SIG-M5 treated with dmso at 0.1 percent for 504 hours (cell line): Measurements from ENCODE around the gene REEP6.
"Not testable (repeated sequence)": the region's sequence is repeated elsewhere in the genome, so short reads cannot be mapped to it uniquely, and the experiment has no call there.

Experiments used
- DNase-seq: peaks from one replicate; lab custom pipeline; 2025; ENCODE audit not compliant: unreplicated experiment; lab: John Stamatoyannopoulos, UW

Gene REEP6

DNA sequence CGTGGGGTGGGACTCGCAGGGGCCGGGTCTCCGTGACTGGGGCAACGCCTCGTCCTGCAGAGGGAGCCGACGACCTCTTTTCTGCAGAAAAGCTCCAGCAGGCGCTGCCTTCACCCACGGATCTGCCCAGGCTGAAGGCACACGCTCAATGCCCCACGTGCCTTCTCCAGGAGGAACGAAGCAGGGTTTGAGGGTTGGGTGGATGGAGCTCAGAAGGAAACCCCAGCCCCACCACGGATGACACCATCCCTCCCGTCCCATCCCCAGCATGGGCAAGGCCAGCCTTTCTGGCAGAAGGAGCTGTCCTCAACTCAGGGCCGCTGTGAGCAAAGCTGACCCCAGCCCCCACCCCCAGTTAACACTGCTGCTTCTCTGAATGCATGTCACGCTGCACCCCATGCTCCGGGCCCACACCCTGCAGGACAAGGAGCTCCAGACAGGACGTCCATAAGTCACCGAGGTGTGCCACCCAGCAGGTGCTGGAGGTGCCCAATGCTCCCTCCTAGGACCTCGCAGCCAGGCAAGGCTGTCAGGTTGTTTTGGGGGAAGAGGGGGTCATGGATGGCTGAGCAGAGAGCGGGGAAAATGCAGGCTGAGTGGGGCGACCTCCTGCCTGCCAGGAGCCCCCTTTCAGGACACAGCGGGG lies 19.3 kb upstream of the REEP6 start:
- no peak for DNase-seq

DNA sequence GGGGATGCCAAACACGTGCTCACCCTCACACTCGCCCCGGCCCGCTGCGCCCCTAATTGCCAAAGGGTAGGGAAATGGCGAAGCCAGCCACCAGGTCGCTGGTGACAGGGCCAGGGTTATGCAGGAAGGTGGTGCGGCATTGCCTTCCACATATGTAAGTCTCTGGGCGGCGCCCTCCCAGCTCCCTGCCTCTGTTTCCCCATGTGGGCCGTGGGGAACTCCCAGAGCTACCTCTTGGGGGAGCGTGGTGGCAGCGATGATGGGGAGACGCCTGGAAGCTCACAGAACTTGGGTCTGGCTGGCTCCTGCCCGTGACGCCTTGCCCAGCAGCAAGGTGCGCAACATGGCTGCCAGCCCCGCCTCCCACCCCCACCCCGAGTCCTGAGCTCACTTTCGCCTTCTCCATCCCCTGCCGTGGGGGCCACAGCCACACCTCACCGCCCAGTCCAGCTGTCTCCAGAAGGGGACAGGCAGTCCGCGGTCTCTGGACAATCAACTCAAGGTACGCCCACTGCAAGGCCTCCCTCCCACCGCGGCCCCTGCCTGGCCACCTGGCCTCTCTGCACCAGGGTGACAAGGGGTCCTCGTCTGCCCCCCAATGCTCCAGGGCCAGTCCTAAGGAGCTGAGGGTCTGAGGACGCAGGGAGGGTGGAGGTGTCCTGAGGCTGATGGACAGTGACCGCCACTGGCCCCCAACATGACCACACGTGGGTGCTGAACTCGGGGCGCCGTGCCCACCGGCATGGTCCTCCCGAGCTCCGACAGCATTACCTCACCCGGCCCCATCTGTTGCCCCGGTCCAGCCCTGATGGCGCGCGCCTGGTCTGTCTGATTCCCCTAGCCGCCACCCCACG lies 18.5 kb upstream of the REEP6 start:
- no peak for DNase-seq

DNA sequence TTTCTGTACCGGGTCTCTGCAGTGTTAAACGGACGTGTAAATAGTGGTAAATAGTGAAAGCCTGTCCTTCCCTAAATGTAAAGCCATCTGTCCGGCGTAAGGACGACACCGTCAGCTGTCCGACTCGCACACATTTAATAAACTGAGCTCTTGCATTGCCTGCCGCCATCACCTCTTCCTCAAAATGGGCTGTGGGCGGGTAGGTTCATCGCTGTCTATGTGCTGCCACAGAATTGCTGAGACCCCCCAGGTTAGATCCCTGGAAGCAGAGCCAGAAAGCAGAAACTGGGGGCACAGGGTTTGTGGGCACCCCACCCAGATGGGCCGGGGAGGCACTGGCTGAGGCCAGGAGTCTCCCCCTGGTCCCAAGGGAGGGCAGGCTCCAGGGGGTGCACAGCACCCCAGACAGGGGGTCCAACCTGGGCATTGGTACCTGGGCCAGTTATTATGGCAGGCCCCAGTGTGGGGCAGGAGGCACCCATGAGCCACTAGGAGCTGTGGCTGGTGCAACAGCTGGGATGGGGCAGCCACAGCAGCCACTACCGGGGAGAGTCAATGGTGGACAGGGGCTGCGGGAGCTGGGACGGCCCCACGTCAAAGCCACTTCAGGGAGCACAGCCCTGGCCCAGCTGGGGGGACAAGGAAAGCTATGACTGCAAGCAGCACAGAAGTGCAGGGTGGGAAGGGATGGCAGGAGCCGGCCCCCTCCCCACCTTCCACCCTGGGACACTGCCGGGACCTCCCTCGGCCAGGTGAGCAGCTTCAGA lies 17.7 kb upstream of the REEP6 start:
- no peak for DNase-seq

DNA sequence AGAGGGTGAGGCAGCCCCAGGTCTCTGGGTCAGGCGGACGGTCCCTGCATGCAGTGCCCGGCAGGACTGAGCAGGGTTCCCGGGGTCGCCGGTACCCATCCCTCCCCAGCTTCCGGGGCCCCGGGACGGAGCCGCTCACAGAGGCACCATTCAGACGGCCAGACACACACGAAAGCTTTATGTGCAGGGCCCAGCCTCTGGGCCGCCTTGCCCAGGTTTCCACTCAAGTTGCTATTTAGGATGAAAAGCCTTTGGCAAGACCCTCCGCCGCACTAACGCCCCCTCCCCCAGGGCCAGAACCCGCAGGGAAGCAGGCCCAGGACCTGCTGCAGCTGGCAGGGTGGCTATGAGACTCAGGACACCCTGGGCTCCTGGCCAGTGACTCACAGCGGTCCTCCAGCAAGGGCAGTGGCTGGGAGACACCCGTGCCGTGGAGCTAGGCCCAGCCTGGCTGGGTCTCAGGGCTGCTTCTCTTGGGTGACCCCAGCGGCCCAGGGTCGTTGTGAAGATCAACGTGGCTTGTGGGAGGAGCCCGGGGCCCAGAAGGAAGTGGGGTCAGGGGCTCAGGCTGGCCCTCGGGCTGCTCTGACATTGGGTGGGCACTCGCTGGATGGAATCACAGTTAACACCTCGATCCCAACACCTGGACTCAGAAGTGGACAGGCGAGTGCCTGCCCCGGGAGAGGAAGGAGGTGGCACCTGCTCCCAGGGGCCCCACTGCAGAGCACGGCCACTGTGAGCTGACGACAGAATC lies 16.8 kb upstream of the REEP6 start:
- no peak for DNase-seq

DNA sequence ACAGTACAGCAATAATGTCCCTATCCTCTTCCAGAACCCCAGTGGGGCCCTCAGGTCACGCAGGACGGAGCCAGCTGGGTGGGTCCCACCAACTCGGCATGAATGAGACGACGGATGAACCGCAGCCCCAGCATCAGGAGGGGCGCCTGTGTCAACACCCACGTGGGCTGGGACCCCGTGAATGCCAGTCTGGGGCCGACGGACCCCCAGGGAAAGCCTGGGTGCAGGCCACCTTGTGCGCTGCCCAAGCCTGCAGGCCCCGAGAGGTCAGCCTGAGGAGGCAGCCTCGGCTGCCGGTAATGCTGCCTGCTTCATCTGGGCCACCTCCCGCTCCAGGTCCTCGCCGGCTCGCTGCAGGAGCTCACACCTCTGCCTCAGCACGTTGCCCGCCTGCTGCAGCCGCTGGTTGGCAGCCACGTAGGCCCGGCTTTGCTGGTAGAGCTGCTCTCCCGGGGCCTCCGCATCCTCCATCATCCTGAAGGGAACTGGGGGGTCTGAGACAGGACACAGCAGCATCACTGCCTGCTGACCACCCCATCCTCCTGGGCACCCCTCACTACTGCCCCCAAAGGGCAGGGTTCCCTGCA lies 16.1 kb upstream of the REEP6 start:
- no peak for DNase-seq

DNA sequence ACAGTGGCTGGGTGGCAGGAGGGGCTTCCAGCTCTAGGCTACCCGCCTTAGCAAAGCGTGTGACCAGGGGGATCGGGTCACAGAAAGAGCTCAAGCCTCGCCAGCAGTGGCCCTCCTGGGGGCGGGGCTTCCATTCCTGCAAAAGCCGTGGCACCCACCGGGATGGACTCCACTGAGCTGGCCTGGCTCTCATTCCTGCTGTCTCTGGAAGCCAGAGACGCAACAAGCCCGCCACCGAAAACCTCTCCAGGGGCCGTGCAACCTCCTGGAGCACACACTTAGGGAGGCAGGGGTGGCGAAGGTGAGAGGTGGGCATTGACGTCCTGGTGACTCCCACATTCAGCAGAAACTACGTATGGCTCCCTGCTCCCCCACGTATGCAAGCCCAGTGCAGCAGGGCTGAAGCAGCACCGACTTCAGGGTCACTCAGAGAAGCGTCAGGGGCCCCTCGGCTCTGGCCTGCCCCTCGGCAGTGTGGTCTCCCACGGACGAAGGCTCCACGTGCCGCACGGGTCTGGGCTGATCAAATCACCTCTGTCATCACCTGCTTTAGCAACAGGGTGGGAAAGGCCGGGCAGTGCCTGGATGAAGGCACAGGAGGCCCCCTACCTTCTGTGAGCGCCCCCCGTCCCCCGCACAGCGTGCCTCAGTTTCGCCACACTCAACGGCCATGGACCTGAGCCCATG lies 15.1 kb upstream of the REEP6 start:
- DNase-seq: no peak

DNA sequence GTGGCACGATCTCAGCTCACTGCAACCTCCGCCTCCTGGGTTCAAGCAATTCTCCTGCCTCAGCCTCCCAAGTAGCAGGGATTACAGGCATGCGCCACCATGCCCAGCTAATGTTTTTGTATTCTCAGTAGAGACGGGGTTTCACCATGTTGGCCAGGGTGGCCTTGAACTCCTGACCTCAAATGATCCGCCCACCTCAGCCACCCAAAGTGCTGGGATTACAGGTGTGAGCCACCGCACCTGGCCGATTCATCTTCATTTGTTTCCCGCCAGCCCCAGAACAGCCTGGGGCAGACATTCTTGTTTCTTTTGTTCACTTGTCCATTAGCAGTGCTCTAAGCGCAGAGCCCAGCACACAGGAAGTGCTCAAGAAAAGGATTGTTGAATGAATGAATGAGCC lies 13.9 kb upstream of the REEP6 start:
- not testable (repeated sequence) for DNase-seq

DNA sequence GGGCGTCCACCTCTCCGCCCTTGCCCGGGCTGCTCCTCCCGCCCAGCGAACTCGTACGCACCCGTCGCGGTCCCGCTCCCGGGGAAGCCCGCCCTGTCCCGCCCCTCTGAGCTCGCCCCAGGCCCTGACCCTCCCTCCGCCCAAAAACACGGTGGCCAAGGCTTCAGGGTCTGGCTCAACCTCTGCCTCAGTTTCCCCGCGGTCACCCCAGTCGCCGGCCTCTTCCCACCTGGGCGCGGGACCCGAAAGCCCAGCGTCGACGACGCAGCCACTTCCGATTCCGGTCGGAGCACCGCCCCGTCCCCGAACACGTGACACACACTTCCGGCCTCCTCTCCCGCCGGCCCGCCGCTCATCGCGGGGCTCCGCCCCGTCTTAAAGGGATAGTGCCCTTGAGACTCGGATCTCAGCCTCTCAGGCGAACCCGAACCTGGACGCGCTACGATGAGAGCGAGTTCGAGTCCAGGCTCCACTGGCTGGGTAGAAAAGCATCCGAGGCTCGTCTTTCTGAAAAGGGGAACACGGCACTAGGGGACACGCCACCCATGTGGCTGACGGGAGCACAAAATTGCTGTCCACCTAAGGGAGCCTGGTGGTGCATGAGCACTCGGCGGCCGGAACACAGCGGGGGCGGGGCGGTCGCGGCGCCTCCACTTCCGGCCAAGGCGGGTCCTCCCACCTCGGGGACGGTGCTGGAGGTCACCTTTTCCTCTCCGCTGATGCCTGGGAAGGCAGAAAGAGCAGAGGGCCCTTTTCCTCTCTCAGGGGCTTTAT lies 11.9 kb upstream of the REEP6 start, which contains the start of gene C19orf25:
C19orf25 (minus strand) TSS at position 282 of the 774 bp plus-strand sequence. CDS start 312 bp downstream, outside the sequence.
- DNase-seq: peak; percentile 89

DNA sequence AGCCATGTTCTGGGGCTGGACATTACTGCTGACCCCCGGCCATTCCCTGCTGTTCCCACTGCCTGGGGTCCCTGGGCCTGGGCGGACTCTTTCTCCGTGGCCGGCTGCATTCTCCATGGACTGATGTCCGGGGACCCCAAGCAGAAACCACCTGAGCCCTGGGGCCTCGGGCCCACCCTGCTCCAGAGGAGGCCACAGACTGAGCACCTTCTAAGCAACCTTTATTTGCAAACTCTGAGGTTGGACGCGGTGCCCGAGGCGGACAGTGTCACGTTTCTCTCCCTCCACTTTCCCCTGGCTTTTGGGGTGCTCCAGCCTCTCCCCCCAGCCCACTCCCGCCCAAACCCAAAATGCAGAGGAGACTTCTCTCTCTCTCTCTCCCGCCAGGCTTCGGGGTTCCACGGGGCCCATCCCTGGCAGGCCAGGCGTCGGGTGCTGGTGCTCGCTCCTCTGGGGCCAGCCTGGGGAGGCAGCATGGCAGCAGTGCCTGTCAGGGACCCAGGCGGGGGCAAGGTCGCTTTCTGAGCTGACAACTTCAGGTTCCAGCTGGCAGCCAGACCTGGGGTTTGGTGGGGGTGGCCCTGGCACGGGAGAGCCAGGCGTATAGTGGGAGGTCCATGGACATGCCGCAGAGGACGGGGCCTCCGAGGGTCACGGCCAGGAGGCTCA lies 9.6 kb upstream of the REEP6 start:
- no peak for DNase-seq

DNA sequence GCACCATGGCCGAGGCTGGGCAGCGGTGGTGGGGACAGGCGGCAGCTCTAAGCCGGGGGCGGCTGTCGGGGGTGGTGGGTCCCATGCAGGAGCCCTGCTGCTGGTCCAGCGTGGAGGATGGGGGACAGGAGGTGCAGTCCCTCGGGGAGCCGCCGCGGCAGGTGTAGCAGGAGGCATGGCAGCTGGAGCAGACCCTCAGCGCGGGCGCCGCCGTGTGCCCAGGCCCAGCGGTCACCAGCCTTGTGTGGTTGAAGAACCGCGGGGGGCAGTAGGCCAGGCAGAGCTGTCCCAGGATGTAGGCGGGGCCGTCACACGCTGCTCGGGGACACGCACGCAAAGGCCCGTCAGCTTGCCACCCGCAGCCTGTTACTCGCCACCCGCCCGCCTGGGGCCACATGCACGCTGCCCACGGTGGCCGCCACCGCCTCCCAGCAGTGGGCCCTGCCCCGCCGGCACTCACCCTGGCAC lies 9.1 kb upstream of the REEP6 start:
- no peak for DNase-seq

DNA sequence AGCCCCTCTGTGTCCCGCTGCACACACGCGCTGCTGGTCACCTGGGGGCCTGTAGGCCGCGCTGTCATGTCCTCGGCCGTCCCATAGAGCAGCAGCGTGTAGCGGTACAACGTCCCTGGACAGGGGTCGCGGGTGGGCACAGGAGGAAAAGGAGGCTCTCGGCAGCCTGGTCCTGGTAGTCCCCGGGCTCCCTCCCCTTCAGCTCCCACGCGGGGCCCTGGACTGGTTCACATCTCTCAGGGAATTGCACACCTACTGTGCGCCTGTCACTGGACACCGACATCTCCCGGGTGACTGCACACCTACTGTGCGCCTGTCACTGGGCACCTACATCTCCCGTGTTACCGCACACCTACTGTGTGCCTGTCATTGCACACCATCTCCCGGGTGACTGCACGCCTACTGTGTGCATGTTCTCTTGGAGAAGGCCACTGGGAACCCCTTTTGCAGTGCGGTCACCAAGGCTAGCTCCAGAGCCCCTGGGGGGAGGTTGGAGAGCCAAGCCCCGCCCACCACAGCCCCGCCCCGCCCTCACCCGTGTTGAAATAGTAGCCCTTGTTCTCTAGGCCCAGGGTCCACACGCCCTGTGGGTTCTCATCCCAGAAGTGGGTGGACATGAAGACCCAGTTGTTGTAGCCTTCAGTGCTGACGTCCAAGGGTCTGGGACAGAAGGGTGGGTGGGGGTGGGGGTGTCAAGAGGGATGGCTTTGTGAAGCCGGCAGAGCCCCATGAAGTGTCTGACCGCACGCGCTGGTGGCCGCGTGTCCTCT lies 8.4 kb upstream of the REEP6 start:
- DNase-seq: no peak

DNA sequence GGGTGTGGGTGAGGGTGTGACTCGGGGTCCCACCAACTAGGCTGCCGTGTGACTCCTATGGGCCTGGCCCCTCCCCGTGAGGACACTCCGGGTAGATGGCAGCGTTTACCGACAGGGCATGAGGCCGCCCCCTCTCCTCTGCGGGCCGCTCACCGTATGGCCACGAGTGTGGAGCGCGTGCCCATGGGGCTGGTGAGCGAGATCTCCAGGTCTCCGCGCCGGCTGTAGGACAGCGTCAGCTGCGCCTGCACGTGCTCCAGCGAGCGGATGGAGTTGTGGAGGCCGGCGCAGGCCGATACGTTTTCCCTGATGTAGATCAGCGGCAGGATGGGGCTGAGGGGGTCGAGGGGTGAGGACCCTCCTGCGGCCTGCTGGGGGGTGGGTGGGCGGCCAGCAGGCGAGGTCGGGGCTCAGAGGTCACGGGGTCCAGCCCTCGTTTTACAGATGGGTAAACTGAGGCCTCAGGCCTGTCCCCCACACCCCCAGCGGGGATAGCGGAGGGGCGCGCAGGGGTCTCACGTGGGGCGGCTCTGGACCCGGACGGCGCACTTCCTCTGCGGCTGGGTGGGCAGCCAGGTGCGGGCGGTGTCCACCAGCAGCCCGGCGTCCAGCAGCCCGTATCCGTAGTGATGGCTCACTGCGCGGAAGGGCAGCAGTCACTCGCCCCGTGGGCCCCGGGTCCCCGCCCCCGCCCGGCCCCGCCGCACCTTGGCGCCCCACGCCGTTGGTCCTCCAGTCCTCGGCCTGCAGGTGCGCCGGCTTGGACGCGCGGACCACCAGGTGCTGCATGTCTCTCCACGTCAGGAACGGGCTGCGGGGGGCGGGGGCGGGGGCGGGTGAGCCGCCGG lies 7.6 kb upstream of the REEP6 start:
- DNase-seq: no peak

DNA sequence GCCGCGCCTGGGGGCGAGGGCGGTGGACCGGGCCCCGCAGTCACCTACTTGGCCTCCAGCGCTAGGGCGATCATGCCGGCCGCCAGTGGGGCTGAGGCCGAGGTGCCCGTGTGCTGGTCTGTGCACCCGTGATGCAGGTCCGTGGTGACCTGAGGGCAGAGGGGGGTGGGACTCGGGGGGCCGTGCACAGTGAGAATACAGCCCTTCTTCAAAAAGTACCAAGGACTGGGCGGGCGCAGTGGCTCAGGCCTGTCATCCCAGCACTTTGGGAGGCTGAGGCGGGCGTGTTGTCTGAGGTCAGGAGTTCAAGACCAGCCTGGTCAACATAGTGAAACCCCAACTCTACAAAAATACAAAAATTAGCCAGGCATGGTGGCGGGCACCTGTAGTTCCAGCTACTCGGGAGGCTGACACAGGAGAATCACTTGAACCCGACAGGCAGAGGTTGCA lies 7.0 kb upstream of the REEP6 start:
- no peak for DNase-seq

DNA sequence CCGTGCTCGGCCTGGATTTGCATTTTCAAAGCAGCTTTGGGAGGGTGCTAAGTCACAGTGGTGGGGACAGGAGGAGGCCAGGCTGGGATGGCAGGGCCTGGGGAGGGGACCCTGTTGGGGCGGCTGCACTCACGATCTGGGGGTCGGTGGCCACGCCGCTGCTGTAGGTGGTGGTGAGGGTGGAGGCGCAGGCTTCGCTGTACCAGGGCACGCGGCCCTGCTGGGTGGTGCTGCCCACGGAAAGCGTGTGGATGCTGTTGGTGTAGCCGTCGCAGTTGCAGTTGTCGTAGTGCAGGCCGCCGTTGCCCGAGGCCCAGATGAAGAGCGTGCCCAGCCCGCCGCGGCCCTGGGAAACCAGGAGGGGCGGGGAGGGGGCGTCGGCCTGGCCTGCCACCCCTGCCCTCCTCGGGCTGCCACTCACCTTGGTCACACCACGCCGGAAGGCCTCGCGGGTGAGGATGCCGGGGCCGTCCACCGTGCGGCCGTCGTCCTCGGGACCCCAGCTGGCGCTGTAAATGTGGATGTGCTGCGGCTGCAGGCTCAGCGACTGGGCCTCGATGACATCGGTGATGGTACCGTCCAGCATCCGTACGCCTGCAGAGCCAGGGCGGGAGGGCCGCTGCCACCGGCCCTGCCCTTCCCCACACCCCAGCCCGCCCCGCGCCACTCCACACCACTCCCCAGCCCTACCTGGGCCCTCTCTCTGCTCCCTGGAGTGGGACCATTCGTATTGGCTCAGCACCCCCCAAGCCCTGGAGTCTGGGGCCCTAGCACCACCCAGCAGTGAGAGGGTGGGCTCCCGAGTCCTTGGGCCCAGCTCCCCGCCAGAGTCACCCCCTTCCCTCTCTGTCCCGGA lies 4.0 kb upstream of the REEP6 start:
- DNase-seq: no peak

DNA sequence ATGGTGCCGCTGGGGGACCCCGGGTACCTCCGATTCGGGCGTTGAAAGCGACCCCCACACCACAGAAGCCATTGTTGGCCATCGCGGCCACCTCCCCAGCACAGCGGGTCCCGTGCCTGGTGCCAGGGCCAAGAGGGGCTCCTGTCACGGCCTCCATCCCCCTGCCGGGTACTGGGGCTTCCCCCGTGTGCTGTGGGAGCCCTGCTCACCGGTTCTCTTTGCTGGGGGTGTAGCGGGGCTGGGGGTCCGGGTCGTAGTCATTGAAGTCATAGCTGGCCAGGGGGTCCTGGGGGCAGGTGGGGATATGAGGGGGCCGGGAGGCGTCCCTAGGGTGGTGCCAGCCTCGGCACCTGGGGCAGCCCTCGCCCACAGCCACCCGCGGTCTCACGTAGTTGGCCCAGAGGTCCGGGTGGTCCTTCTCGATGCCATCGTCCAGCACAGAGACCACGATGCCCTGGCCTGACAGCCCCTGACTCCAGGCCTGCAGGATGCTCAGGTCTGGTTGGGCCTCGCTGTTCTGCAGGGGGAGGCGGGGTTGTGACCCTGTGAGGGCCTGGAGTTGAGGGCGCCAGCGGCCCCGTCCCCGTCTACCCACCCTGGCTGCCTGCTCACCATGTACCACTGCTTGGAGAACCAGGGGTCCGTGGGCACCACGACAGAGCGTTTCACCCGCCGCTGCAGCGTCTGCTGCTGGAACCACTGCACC lies 3.3 kb upstream of the REEP6 start:
- no peak for DNase-seq

DNA sequence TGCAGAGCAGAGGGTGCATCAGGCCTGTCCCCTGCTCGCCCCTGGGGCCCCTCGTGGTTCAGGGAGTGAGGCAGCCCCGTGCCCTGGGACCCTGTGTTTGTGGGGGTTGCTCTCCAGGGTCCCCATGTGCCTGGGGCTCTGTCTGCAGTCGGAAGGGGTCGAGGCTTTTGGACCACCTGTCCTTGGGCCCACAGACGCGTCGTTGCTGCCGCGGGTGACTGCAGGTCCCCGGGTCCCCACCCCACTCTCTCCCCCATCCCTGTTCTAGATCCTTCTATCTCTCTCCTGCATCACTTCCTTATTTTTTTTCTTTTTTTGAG lies 2.7 kb upstream of the REEP6 start:
- DNase-seq: no peak
